ENCODE results near the gene MYL7.
"Not testable (repeated sequence)": the region's sequence is repeated elsewhere in the genome, so short reads cannot be mapped to it uniquely, and the experiment has no call there.

The MYL7 gene, protein sequence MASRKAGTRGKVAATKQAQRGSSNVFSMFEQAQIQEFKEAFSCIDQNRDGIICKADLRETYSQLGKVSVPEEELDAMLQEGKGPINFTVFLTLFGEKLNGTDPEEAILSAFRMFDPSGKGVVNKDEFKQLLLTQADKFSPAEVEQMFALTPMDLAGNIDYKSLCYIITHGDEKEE

GRCh38 chr7:44141221-44141850 lies at the start of gene MYL7:
TSS of gene MYL7 (minus strand) at chr7:44141332. CDS start at chr7:44141305, 27 bp downstream.
- no peak for DNase-seq (ENCODE audit: low read depth)

DNA sequence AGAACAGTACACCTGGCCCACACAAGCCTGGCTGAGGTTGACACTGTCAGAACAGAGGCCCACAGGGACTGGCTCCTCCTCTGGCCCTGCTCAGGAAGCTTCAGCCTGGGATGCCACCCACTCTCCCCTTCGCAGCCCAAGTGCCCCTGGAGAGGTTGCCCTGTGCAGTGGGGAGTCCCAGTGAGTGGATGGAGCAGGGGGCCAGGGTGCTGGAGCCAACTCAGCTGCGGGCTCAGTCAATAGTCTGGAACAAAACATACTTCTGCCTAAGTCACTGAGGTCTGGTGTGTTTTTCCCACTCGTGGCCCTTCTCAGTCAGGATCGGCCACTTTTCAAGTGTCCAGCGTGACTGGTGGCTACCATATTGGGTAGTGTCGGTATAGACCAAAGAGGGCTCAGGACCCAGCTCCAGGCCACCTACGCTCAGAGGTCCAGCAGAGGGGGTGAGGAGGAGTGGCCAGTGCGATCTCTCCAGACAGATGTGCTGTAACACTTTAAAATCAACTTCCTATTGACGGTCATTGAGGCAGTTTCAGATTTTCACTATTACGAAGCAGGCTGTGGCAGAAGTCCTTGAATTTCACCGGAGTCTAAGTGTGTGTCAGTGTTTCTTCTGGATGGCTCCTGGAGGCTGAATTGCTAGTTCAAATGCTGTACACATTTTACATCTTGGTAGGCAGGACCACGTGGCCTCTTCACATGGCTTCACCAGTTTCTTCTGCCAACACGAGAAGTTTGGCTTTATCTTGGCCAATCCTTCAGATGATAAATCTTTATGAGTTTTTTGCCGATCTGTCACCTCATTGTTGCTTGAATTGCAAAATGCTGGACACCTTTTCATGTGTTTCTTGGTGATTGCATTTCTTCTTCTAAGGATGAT lies 49.1 kb upstream of the MYL7 start:
- DNase-seq (ENCODE audit: low read depth): no peak

DNA sequence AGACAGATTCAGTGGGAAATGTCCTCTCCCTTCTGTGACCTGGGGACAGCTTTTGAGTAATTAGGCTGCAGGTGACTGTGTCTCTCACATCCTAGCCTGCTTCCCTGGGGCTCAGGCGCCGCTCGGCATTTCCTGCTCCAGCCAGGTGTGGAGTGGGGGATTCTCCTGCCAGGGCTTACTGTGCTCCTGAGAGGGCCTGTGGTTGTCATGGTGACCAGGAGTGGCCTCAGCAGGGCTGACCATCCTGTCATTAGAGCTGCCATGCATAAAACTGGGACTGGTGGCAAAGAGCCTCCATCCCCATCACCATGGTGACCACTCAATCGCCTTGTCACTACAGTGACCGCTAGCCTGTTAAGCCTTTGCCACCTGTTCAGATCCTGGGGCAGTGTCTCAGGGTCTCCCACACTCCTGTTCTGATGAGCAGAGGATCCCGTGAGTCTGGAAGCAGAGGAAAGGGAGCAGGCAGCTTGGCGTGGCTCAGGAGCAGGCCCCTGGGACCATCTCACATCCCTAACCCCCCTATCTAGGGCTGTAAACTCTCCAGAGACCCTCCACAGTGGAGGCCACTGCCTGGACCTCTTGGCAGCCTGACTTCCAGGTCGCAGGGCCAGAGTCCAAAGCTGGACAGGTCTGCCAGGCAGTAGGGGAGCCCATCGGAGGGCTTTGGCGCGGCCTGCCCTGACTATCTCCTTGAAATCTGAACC lies 48.3 kb upstream of the MYL7 start, which contains the start of gene GCK:
TSS of gene GCK (minus strand) at position 154 of the 707 bp plus-strand sequence. CDS start 486 bp downstream, outside the sequence.
- DNase-seq (ENCODE audit: low read depth): no peak

GRCh38 chr7:44188480-44189225 lies 47.5 kb upstream of the MYL7 start:
- DNase-seq (ENCODE audit: low read depth): no peak

DNA sequence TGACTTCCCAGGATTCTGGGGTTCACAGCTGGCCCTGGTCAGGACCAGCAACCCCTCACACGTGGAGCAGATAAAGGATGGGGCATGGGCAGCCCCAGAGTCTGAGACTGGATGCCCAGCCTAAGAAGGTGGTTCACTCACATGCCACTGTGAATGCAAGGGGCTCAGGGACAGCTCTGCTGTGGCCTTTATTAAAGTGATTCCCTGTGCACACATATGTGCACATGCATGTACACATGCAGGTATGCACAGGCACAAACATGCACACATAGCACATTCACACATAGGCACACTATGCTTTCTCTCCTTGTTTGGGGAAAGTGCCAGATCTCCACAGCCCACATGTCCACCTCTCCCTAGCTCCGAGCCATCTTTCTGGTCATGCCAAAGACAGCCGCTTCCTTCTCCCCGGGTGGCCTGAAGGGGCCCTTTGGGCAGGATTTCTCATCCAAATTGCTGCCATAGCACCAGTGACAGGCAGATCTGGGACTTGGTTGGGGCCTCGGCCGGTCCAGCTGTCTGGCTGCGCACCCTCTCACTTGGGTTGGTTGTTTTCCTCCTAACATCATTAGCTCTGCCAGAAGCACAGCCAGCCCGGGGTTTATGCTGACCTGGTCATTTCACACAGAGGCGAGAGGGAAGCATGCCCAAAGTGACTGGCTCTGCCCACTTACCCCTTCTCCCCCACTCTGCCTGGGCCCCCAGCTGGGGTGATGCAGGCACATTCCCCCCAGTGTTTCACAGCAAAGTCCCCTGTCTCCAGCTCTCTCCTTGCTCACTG lies 46.7 kb upstream of the MYL7 start:
- no peak for DNase-seq (ENCODE audit: low read depth)

DNA sequence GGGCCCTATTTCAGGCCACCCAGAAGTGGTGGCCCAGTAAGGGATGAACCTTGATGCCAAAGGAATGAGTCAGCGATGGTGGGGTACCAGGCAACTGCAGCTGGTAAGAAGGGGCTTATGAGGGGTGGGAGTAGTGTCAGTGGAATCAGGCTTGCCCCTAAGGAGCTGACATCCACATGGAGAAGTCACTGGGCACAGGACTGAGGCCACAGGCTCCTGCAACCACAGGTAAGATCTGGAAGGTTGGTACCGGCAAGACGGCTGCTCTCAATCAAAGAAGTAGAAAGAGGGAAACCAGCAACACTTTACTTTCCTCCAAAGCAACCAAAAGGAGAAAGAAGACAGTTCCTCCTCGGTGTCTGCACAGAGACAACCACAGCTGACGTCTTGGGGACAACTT lies 45.6 kb upstream of the MYL7 start:
- DNase-seq (ENCODE audit: low read depth): no peak

DNA sequence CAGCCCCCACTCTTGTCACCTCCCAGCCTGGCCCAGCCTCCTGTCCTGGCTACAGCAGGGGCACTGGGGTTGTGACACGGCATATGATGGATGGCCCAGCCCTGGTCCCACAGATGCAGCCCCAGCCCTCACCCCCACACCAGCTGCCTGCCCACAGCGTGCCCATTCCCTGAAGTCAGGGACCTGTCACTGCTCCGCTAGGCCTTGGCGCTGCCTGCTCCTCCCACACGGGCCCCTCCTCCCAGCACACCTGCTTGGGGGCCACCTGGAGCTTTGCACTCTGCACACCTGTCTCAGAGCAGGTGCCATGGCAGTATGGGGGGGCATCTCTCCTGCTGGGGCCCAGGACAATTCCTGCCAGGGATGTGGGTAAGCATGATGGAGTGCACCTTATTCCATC lies 44.6 kb upstream of the MYL7 start:
- no peak for DNase-seq (ENCODE audit: low read depth)

DNA sequence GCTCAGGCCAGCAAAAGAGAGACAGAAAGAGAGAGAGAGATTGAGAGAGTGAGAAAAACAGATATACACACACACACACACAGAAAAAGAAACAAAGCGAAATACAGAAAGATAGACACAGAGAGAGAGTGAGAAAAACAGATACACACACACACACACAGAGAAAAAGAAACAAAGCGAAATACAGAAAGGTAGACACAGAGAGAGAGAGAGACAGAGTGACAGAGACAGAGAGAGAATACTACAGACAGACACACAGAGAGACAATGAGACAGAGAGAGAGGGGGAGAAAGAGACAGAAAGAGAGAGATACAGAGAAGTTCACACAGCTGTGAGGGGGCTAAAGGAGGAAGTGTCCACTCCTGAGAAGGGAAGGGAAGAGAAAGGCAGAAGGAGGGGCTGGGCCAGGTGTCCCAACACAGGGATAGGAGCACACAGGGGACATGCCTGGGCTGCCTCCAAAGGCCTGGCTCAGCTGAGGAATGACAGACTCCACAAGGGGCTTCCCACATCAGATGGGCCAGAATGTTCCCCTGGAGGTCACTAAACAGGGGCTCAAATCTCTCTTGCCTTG lies 43.8 kb upstream of the MYL7 start:
- no peak for DNase-seq (ENCODE audit: low read depth)

DNA sequence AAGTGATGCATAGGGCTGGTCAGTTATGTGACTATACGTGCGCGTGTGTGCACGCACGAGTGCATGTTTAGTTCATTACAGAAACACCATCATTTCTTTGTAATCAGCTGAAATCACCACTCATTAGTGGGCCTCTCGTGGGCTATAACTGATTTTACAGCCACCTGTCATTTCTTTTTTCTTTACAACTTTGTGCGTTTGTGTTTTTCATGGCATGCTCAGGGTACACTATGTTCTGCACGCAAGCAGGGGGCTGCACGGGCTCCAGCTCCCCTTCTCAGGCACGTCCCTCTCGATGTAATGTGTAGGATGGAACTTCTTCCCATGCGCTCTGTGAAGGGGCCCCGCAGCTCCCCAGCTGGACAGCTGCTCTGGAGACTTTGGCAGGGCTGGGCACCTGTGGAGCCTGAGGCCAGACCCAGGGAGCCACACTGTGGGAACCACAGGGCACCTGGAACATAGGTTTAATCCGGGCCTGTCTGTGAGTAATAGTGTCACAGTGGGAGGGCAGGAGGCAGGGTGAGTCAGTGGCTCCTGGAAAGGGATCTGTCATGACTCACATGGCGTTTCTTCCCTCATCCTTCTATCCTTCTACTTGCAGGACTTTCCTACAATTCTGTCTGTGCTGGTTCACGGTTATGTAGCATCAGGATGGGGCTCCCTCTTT lies 43.2 kb upstream of the MYL7 start:
- no peak for DNase-seq (ENCODE audit: low read depth)

DNA sequence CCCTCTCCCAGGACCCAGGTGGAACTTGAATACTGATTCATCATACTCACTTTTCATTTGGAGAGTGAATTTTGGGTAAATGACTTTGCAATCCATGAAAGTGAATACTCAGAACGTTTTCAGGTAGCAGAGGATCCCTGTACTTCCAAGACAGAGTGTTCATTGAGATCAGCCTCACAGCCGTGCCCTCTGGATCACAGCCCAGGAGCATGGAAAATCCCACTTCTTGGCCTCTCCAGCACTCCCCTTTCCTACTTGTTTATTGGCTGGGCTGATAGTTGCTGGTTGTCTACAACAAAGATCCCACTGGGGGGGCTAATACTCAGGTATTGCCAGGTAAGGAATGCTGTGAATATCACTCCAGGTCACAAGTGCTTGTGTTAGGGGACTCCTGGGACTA lies 42.3 kb upstream of the MYL7 start:
- no peak for DNase-seq (ENCODE audit: low read depth)

DNA sequence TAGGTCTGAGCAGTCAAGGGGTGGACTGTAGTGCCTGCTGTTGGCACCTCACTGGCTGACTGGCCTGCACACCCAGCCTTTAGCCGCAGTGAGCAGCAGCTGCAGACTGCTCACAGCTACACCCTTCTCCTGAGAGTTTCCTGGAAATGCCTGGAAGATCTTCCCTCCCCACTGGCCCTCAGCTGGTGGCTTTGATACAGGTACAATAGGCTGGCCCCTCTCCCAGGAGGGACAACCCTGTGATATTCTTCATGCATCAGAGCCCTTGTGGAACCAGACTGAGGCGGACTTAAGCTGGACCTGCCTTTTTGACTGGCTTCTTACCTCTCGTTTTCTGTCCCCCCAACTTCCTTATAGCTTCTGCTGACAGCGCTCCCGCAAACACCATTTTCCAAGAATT lies 41.7 kb upstream of the MYL7 start:
- DNase-seq (ENCODE audit: low read depth): no peak

DNA sequence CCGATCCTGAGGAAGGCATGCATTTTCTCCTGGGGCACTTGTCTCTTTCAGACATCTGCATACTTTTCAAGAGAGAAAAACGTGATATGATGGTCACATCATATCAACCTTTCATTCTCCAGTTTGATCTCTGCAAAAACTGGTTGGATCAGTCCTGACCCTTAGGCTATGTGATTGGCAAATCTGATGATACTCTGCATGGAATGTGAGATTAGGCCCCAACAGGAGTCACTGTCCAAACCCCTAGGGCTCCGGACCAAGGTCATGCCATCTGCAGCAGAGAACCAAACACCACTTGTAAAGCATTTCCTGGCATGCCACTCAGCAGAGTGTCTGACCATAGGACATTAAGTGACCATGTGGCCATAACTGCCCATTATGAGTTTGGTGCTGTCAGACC lies 39.5 kb upstream of the MYL7 start:
- no peak for DNase-seq (ENCODE audit: low read depth)

DNA sequence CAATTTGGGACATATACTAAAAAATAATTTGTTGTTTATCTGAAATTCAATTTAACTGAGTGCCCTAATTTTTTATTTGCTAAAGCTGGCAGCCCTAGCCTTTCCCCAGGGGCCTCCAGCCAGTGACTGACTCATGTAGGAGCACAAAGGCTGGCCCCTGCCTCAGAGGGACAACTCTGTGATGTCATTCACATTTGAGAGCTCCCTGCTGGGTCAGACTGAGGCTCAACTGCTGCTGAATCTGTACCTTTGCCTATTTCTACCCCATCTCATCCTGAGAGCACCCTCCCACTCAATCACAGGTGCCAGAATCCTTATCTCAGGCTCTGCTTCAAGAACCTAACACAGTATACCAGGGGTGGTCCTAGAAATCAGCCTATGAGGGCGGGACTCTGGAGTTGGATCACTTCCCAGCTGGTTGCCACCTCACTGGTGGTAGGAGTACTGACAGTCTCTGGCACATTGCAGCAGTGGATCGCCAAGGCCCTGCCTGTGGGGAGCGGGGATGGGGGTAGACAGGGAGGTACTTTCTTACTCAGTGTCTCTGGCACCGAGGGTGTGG lies 36.5 kb upstream of the MYL7 start:
- DNase-seq (ENCODE audit: low read depth): no peak

DNA sequence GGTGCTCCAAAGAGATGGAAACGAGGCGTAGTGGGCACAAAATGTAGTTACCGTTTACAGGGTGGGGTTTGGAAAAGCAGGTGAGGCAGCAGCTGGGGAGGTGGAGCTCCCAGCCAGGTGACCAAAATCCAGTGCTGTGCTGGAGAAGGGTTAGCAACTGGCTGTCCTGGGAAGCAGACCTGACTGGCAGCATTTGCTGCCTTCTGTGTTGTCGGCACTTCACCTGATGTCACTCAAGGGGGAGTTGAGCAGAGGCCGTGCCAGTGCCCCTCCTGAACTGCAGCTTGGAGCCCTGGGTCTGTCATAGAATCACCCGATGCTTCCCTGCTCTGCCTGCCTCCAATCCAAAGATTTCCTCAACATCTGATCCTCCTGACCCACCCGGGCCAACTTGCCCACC lies 35.4 kb upstream of the MYL7 start:
- no peak for DNase-seq (ENCODE audit: low read depth)

DNA sequence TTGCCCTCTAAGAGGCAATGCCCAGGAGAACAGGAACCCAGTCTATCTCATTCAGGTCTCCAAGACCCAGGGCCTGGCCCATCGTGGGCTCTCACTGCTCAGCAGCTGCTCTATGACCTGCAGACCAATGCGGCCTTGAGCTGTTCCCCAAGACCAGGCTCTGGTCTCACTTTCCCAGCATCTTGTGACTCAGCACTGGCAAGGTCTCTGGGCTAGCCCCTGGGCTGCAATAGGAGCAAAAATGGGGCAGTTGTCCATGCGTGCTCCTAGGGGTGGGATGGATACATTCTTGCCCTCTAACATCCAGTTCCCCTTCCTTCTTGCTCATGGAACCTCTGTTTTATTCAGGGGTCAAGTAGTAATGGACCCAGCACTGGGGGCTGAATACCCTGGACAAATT lies 34.6 kb upstream of the MYL7 start:
- DNase-seq (ENCODE audit: low read depth): no peak

DNA sequence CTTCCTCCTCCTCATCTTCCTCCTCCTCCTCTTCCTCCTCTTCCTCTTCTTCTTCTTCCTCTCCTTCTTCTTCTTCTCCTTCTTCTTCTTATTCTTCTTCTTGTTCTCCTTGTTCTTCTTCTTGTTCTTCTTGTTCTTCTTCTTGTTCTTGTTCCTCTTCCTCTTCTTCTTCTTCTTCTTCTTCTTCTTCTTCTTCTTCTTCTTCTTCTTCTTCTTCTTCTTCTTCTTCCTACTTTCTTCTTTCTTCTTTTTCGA lies 33.5 kb upstream of the MYL7 start:
- not testable (repeated sequence) for DNase-seq (ENCODE audit: low read depth)

DNA sequence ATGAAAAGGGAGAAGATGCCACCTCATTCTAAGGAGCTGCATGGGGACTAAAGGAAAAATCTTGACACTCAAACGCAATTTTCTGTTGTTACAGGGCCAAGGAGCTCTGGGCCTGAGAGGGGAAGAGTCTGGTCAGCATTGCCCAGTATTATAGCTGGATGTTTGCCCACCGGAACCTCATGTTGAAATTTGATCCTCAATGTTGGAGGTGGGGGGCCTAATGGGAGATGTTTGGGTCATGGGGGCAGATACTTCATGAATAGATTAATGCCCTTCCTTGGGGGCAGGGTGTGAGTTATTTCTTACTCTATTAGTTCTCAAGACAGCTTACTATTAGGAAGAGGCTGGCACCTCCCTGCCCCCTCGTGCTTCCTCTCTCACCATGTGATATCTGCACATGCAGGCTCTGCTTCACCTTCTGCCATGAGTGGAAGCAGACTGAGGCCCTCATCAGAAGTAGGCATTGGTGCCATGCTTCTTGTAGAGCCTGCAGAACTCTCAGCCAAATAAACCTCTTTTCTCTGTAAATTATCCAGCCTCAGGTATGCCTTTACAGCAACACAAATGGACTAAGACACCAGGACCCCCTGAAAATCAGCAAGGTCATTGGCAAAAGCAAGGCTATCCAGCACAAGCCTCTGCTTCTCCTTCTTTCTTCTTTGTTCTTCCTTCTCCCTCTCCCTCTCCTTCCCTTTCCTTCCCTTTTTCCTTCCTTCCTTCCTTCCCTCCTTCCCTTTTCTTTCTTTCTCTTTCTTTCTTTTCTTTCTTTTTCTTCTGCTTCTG lies 33.0 kb upstream of the MYL7 start:
- DNase-seq (ENCODE audit: low read depth): no peak

DNA sequence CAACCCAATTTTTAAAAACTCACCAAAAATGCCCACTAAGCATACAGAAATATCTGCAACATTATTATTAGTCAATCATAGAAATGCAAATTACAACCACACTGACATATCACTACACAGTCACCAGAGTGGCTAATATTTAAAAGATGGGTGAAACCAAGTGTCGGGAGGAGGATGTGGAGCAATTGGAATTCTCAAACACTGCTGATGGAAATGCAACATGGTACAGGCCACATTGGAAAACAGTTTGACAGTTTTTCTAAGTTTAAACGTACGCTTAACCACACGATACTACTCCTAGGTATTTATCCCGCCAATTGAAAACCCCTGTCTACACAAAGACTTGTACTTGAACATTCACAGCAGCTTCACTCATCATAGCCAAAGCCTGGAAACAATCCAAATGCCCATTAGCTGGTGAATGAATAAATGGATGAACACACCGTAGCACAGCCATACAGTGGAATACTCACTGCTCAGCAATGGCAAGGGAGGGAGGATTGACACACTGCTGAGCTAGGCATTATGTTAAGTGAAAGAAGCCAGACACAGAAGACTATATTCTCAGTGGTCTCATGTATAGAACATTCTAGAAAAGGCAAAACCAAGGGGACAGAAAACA lies 31.8 kb upstream of the MYL7 start:
- DNase-seq (ENCODE audit: low read depth): no peak

GRCh38 chr7:44172352-44172751 lies 31.2 kb upstream of the MYL7 start:
- DNase-seq (ENCODE audit: low read depth): no peak

Data from activated T-helper 1 cell treated with Interleukin-2 at 50 U/mL for 16 hours (primary cell).